Skeletal muscle tissue (tissue), 4 donors: ENCODE measurements around the gene SIX2. TPM values are rescaled to one million over a fixed set of nuclear protein-coding genes. Genes with fewer than 3 reads are reported as not detected.

ENCODE experiments used
- H3K27ac ChIP-seq: one replicate; pipeline ENCODE4 v1.7.0; 2013; ENCODE audit warnings: mild to moderate bottlenecking, low read depth, low read length, inconsistent platforms
- H3K27me3 ChIP-seq, 3 donors: one replicate each; pipeline ENCODE4 v1.7.0; 2013; ENCODE audit warnings: low read length in 3 of 3; ENCODE audit not compliant: control insufficient read depth in 3 of 3, insufficient read depth in 3 of 3
- H3K36me3 ChIP-seq, 3 donors: one replicate each; pipeline ENCODE4 v1.7.0; 2013; ENCODE audit warnings: low read length in 3 of 3; ENCODE audit not compliant: control insufficient read depth in 3 of 3, insufficient read depth in 3 of 3
- H3K4me1 ChIP-seq, 3 donors: one replicate each; pipeline ENCODE4 v1.7.0; 2013; ENCODE audit warnings: low read length in 3 of 3, mild to moderate bottlenecking in 3 of 3; ENCODE audit not compliant: control insufficient read depth in 3 of 3, insufficient read depth in 3 of 3
- H3K4me3 ChIP-seq, 3 donors: one replicate each; pipeline ENCODE4 v1.7.0; 2013; ENCODE audit warnings: low read length in 3 of 3
- H3K9ac ChIP-seq, 3 donors: one replicate each; pipeline ENCODE4 v1.7.0; 2013; ENCODE audit warnings: low read length in 3 of 3, mild to moderate bottlenecking in 3 of 3, moderate library complexity in 2 of 3, low read depth in 1 of 3
- H3K9me3 ChIP-seq, 3 donors: one replicate each; pipeline ENCODE4 v1.7.0; 2013; ENCODE audit warnings: low read length in 3 of 3; ENCODE audit not compliant: control insufficient read depth in 3 of 3
- total RNA-seq: library from RNA; depleted of rRNA; stranded (reverse); fragments of >200 nt; gene quantifications from one replicate; pipeline ENCODE4 v1.2.3, GENCODE V29; 2014
- donor health status: Osteomylitis.

Gene SIX2
- total RNA-seq, 1 donor from 2014 or later, result 4.2 TPM

DNA sequence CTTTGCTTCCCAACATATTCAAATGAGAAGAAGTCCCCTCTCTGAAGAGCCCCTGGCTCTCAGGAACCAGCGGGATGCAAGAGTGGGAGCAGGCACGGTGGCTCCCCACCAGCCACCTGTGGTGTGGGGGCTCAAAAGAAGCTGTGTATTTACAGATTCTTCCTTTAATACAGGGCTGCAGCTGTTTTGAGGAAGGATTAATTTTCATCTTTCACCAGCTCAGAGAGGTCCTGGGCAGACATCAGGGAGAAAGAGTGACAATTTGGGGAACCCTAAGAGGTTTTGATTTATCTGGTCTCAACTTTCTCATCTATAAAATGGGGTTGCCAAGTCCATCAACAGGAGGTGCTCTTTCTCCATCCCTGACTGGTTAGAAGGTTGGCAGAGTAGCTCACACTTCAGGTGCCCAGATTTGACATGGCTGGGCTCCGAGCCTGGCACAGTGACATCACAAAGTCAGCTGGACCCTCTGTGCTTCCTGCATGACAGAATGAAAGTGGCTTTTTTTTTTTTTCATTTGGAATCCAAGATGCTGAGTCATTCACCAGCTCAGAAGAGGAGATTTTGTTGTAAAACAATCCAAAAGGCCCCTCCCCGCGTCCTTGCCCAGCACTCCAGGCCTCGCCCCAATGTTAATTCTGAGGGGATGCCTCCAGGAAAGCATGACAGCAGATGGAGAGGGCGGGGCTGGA, 15.5 kb upstream of the SIX2 start:
- Histone ChIP-seq H3K27me3 (no peaks in the 10 kb centered on the region), H3K27ac (no peak overlapping the region)

DNA sequence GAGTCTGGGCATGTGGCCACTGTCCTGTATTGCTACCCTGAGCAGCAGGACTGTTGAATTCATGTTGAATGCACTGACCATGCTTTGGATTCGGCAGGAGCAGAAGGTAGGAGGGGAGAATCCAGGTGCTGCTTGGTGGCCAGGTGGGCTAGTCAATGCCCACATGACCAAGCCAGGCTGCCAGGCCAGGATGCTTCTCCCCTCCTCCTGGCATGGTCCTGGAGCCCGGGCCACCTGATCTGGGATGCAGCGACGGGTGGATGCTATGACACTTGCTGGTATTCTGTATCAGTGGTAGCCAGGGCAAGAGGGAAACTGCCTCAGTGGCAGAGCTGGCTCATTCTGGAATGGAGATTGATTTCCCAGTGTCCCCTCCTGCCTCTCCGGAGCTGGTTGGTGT, 14.8 kb upstream of the SIX2 start:
- no peaks in the 10 kb centered on the region for H3K27me3 ChIP-seq
- H3K9me3 ChIP-seq, result no peaks in the 10 kb centered on the region
- H3K36me3 ChIP-seq, result no peaks in the 10 kb centered on the region
- no peak overlapping the region for H3K9ac ChIP-seq
- no peak overlapping the region for H3K27ac ChIP-seq
- peaks cover 0 to 4% (median 3%) of the 10 kb centered on the region in 3 donors for H3K4me1 ChIP-seq
- H3K4me3 ChIP-seq, result no peak overlapping the region

More for the DNA sequence above, 15.5 kb upstream of the SIX2 start:
- Histone ChIP-seq H3K9ac (no peak overlapping the region), H3K9me3 (no peaks in the 10 kb centered on the region), H3K4me3 (no peak overlapping the region), H3K4me1 (peaks cover 0 to 4% (median 3%) of the 10 kb centered on the region in 3 donors), H3K36me3 (no peaks in the 10 kb centered on the region)

DNA sequence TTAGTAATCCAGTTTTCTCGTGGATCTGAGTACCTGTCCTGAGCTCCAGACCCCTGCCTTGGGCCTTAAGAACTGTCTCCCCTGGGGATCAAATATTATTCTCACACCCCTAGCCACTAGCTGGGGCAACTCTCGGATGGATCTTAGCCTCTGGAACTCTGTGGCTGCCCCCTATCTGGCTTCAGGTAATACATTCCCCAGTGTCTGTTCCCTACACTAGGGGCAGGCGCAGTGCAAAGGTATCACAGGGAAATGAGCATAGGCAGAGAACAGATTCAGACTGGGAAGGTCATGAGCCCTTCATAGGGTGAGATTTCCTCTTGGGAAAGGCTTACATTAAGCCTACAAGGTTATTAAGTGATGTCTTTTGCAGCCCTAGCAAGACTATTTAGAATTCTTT, 11.2 kb upstream of the SIX2 start:
- Histone ChIP-seq H3K36me3 (no peaks in the 10 kb centered on the region), H3K27ac (no peak overlapping the region), H3K27me3 (no peaks in the 10 kb centered on the region), H3K9me3 (no peaks in the 10 kb centered on the region), H3K9ac (no peak overlapping the region), H3K4me1 (peaks cover 0 to 4% (median 3%) of the 10 kb centered on the region in 3 donors), H3K4me3 (no peak overlapping the region)

DNA sequence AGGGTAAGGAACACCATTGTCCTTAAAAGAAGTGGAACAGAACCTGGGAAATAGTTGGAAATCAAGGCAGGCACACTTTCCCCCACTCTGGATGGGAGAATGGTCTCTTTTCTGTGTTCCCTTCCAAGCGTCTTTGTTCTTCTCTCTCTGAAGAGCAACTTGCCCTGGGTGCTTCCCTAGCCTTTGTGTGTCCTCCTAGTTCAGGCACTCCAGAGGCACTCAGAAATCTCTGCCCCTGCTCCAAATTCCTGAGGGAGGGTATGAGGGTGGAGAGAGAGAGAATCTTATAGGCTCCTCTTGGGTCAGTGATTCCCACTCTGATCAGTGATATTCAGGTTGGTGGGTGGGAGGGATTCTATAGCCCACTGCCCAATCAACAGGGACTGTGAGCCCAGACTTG, 8.8 kb upstream of the SIX2 start:
- Histone ChIP-seq H3K27ac (no peak overlapping the region), H3K27me3 (no peaks in the 10 kb centered on the region), H3K9me3 (no peaks in the 10 kb centered on the region)

DNA sequence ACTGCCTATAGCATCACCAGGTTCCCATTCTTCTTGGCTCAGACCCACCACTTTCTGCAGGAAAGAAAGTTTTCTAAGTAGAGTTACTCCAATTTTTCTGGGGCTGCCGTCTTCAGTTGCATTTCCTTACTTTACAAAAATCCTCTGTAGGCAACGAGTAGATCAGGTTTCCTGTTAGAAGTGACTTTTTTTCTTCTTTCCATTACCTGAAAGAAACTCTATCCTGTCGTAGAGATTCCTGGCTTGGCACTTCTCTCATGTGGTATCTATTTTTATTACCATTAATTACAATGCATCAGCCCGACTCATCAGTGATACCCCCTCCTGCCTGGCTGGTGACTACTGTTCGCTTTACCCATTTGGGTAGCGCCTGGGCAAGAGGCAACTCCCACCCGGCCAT, 5.6 kb upstream of the SIX2 start:
- H3K4me3 ChIP-seq, result peak overlapping the region; percentile 80 to 86 (median 85)
- H3K27me3 ChIP-seq, result peaks cover 0 to 6% (median 0%) of the 10 kb centered on the region in 3 donors

More for the DNA sequence above, 8.8 kb upstream of the SIX2 start:
- peaks cover 13 to 19% (median 16%) of the 10 kb centered on the region in 3 donors for H3K4me1 ChIP-seq
- no peak overlapping the region for H3K9ac ChIP-seq
- H3K36me3 ChIP-seq, result no peaks in the 10 kb centered on the region
- H3K4me3 ChIP-seq, result no peak overlapping the region

DNA sequence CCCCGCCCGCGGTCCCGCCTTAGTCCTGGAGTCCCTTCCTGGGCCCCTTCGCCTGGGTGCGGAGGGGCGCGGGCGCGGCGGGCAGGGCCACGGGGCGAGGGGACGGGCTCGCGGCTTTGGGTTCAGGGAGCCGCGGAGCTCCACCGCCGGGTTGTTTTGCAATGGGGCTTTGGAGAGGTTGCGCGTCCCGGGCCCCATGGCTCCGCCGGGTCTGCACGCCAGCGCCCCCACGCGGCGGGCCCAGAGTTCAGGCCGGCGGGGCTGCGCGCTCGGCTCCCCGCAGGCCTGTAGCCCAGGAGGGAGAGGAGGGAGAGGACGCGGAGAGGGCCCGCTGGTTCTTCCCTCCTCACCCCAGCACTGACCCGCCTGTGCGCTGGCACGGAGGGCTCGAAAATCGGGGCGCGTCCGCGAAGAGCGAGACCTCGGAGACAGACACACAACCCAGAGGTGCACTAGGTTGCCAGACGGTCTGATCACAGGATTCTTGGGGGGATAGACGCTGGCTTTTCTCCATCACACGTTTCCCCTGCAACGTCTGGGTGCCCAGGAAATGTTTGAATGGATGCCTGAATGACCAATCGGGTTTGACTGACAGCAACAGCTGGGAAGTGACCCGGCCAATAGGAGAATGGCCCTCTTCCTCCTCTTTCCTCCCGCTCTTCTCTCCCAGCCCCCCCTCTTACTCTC, 4.9 kb upstream of the SIX2 start:
- H3K27ac ChIP-seq, result peak overlapping the region; percentile 68
- no peaks in the 10 kb centered on the region for H3K9me3 ChIP-seq
- H3K4me1 ChIP-seq, result peaks cover 29 to 42% (median 41%) of the 10 kb centered on the region in 3 donors
- peak overlapping the region; percentile 80 to 86 (median 85) for H3K4me3 ChIP-seq
- no peaks in the 10 kb centered on the region for H3K36me3 ChIP-seq
- peak overlapping the region; percentile 51 to 87 (median 58) for H3K9ac ChIP-seq
- H3K27me3 ChIP-seq, result peaks cover 0 to 6% (median 0%) of the 10 kb centered on the region in 3 donors

More for the DNA sequence above, 5.6 kb upstream of the SIX2 start:
- Histone ChIP-seq H3K9me3 (no peaks in the 10 kb centered on the region), H3K27ac (peak overlapping the region; percentile 68), H3K4me1 (peaks cover 27 to 39% (median 39%) of the 10 kb centered on the region in 3 donors), H3K9ac (no peak overlapping the region), H3K36me3 (no peaks in the 10 kb centered on the region)

DNA sequence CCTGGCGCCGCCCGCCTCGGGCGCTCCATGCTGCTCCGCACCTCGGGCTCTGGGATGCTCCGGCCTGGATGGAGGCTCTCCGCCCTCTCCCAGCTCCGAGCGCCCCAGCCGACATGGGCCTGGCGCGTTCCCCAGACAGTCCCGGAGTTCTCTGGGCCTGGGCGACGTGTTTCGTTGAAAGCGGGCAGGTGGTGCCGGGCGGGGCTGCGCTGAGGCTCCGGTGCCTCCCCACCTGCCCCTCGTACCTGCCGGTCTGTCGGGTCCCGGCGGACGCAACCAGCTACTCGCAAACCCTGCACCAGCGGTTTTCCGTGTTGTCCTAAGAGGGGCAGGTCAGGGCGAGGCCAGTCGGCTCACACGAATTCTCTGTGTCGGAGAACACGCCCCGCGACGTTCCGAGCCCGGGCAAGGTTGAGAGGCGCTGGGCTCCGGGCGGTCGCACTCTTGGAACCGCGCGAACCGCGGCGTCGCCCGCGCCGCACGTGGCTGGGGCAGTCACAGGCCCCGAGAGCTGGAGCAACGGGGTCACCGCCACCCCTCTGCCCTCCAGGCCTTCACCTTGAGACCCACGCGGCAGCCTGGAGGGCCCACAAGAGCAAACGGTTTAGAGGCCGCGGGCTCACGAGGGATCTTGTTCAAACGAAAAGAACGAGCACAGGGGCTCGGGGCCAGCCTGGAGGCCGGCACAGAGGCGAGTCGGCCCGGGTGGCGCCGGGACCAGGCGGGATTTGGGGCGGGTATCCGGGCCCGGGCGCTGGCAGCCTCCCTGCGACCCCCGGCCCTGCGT, 4.2 kb upstream of the SIX2 start:
- H3K4me3 ChIP-seq, result peak overlapping the region in 2 of 3 donors; percentile 68 to 86
- H3K27ac ChIP-seq, result peak overlapping the region; percentile 68
- peaks cover 32 to 46% (median 44%) of the 10 kb centered on the region in 3 donors for H3K4me1 ChIP-seq
- H3K36me3 ChIP-seq, result no peaks in the 10 kb centered on the region
- peaks cover 0 to 6% (median 0%) of the 10 kb centered on the region in 3 donors for H3K27me3 ChIP-seq
- no peaks in the 10 kb centered on the region for H3K9me3 ChIP-seq
- peak overlapping the region in 2 of 3 donors; percentile 58 to 87 for H3K9ac ChIP-seq

DNA sequence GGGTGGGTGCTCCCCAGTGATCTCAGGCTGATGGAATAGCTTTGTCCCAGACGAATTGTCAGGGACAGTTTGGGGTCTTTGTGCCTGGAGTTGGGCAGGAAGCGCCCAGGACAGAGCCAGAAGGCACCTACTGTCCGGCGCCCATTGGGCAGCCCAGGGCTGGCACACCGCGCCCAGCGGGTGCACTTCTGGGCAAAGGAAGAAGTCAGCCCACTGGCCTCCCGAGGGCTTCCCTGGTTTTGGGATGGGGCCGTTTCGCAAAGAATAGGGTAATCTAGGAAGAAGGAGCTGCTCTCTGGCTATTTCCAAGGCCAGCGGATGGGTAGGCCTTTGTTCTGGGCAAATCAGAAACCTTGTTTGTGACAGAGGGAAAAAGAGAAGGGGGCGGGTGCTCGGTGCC, 3.5 kb upstream of the SIX2 start:
- H3K27me3 ChIP-seq, result peaks cover 0 to 6% (median 0%) of the 10 kb centered on the region in 3 donors

DNA sequence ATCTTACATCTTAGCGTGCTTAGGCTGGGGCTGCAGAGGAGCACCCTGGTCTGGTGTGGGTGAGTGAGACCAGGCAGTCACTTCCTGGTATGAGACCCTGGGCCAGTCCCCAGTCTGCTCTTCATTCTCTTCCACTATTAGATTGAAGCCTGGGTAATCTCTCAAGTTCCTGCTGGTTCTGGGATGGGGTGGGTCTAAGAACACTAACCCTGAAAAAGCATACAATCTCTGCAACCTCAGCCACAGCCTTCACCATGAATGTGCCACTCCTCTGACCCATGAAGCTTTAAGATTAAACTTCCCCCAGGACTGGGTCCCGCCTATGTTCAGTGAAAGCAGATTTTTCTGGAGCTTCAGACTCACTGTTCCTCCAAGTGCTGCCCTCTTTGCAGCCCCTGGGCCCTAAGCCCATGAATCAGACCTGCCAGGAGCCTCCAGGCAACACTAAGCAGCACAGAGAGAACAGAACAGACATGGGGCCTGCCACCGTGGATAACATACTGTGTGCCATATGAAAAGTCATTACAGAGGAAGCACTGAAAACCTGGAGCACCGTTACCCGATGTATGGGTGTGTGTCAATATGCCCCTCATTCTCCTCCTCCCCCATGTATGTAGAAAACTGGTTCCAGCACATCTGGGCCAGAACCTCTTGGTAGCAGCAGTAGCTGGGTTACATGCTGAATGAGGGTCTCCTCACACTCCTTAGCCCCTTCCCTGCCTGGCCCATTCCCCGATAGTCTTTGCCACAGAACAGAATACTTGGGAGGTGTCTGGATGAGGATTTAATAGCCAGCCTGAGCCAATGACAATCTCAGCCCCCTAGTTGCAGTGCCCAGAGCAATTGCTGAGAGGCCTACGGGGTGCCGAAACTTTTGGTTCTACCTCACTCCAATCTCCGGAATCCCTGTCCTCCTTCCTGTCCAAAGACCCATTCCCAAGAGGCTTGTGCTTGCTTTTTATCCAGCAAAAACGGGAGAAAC, 2.7 kb upstream of the SIX2 start:
- Histone ChIP-seq H3K9ac (no peak overlapping the region), H3K4me3 (no peak overlapping the region), H3K36me3 (peaks cover 0 to under 1% (median 0%) of the 10 kb centered on the region in 3 donors), H3K27me3 (peaks cover 0 to 6% (median 0%) of the 10 kb centered on the region in 3 donors), H3K9me3 (no peaks in the 10 kb centered on the region), H3K4me1 (peaks cover 47 to 60% (median 57%) of the 10 kb centered on the region in 3 donors), H3K27ac (no peak overlapping the region)

More for the DNA sequence above, 3.5 kb upstream of the SIX2 start:
- Histone ChIP-seq H3K9me3 (no peaks in the 10 kb centered on the region), H3K9ac (no peak overlapping the region), H3K36me3 (no peaks in the 10 kb centered on the region), H3K4me1 (peaks cover 39 to 52% (median 51%) of the 10 kb centered on the region in 3 donors), H3K27ac (no peak overlapping the region), H3K4me3 (no peak overlapping the region)
